H1 (cell line): ENCODE results near the gene RAP1B. TPM values are rescaled to one million over a fixed set of nuclear protein-coding genes. Genes with fewer than 3 reads are reported as not detected.
"Not testable (repeated sequence)": the region's sequence is repeated elsewhere in the genome, so short reads cannot be mapped to it uniquely, and the experiment has no call there.

Experiments used
- CTCF ChIA-PET: fragments of 300-600 bp; sonication (Branson Sonifier 250); formaldehyde crosslinking; loops from one replicate; lab custom pipeline; 2021; ENCODE audit not compliant: partially characterized antibody; lab: Charles Lee
- POLR2A ChIA-PET: fragments of 300-600 bp; sonication (Branson Sonifier 250); formaldehyde crosslinking; loops from one replicate; lab custom pipeline; 2021; ENCODE audit warnings: inconsistent platforms; ENCODE audit not compliant: partially characterized antibody; lab: Charles Lee
- DNase-seq, 2 experiments: peaks; one replicate each; pipeline versions ENCODE4 v3.0.0 to v3.0.0-alpha.2; 2010 to 2022; ENCODE audit warnings: low spot score in 2 of 2, low read depth in 1 of 2, mixed read lengths in 1 of 2
- FAIRE-seq: peaks from 2 replicates; lab custom pipeline; 2011; peaks lifted over from hg19 to GRCh38; lab: Jason Lieb, UNC
- H2AFZ ChIP-seq: 2 replicates; pipeline ENCODE4 v1.8.1; 2012; ENCODE audit warnings: low read length, inconsistent platforms
- H2AK5ac ChIP-seq: 2 replicates; pipeline ENCODE4 v1.6.1; 2013; ENCODE audit warnings: low read depth, low read length
- H2BK120ac ChIP-seq: replicated peaks from 2 replicates; pipeline ENCODE3; 2013; ENCODE audit warnings: low read depth, low read length, inconsistent platforms
- H2BK12ac ChIP-seq: 2 replicates; pipeline ENCODE4 v1.6.1; 2013; ENCODE audit warnings: low read depth, low read length
- H2BK15ac ChIP-seq: 2 replicates; pipeline ENCODE4 v1.6.1; 2013; ENCODE audit warnings: low read length
- H2BK20ac ChIP-seq: 2 replicates; pipeline ENCODE4 v1.6.1; 2013; ENCODE audit warnings: low read length
- H2BK5ac ChIP-seq: 2 replicates; pipeline ENCODE4 v1.6.1; 2013; ENCODE audit warnings: low read depth, low read length
- H3K14ac ChIP-seq: 2 replicates; pipeline ENCODE4 v1.6.1; 2013; ENCODE audit warnings: inconsistent platforms; ENCODE audit not compliant: insufficient read length
- H3K18ac ChIP-seq: 2 replicates; pipeline ENCODE4 v1.6.1; 2013; ENCODE audit warnings: low read length; ENCODE audit errors: extremely low read depth
- H3K23ac ChIP-seq: 2 replicates; pipeline ENCODE4 v1.6.1; 2013; ENCODE audit warnings: inconsistent platforms; ENCODE audit not compliant: insufficient read length
- H3K23me2 ChIP-seq: 2 replicates; pipeline ENCODE4 v1.6.1; 2013; ENCODE audit warnings: low read depth, low read length
- H3K27ac ChIP-seq: 2 replicates; pipeline ENCODE4 v1.6.1; 2011; ENCODE audit warnings: low read depth, low read length, inconsistent platforms
- H3K27me3 ChIP-seq, 4 experiments: replicated peaks in 1 of 4; 1 replicate in 1 of 4; 2 replicates in 3 of 4; pipeline versions ENCODE4 v1.6.1 to v1.8.1; 2011 to 2013; ENCODE audit warnings: low read length in 3 of 4, mild to moderate bottlenecking in 3 of 4, inconsistent platforms in 2 of 4, mixed read lengths in 2 of 4, moderate library complexity in 1 of 4; ENCODE audit not compliant: control insufficient read depth in 3 of 4, insufficient read depth in 3 of 4; ENCODE audit errors: extremely low read depth in 1 of 4
- H3K36me3 ChIP-seq, 4 experiments: 2 replicates each; pipeline versions ENCODE4 v1.6.1 to v1.8.1; 2011 to 2013; ENCODE audit warnings: mild to moderate bottlenecking in 4 of 4, low read length in 3 of 4, moderate library complexity in 2 of 4, control low read depth in 1 of 4, inconsistent platforms in 1 of 4; ENCODE audit not compliant: insufficient read depth in 4 of 4, control insufficient read depth in 2 of 4
- H3K4ac ChIP-seq: replicated peaks from 2 replicates; pipeline ENCODE3; 2013; ENCODE audit warnings: low read length, low read depth, mixed read lengths, inconsistent platforms; ENCODE audit not compliant: insufficient read length
- H3K4me1 ChIP-seq, 4 experiments: replicated peaks in 1 of 4; 1 replicate in 1 of 4; 2 replicates in 3 of 4; pipeline versions ENCODE4 v1.6.1 to v1.8.1; 2011 to 2013; ENCODE audit warnings: low read length in 3 of 4, inconsistent platforms in 2 of 4, mixed read lengths in 1 of 4; ENCODE audit not compliant: insufficient read depth in 4 of 4, control insufficient read depth in 3 of 4
- H3K4me2 ChIP-seq, 2 experiments: 2 replicates each; pipeline versions ENCODE4 v1.6.1 to v1.8.1; 2011 to 2013; ENCODE audit warnings: low read depth in 2 of 2, low read length in 2 of 2, control low read depth in 1 of 2, inconsistent platforms in 1 of 2, mild to moderate bottlenecking in 1 of 2; ENCODE audit not compliant: insufficient read depth in 1 of 2
- H3K4me3 ChIP-seq, 4 experiments: fragments of 200-600, 300-600 bp in 1 of 4; sonication (generic), shearing (Covaris generic), sonication (Bioruptor Twin) in 1 of 4; 2 replicates each; pipeline versions ENCODE4 v1.5.1 to v1.8.1; 2011 to 2016; ENCODE audit warnings: low read length in 4 of 4, low read depth in 3 of 4, control low read depth in 2 of 4, inconsistent platforms in 2 of 4, mild to moderate bottlenecking in 2 of 4, mixed read lengths in 1 of 4, moderate library complexity in 1 of 4; ENCODE audit not compliant: insufficient read depth in 2 of 4; ENCODE audit errors: extremely low read depth in 1 of 4
- H3K56ac ChIP-seq: replicated peaks from 2 replicates; pipeline ENCODE3; 2013; ENCODE audit warnings: low read depth, mild to moderate bottlenecking, mixed read lengths, low read length, inconsistent platforms; ENCODE audit not compliant: insufficient read length
- H3K79me1 ChIP-seq: 2 replicates; pipeline ENCODE4 v1.6.1; 2013; ENCODE audit warnings: low read depth, low read length, control low read depth
- H3K79me2 ChIP-seq, 2 experiments: 2 replicates each; pipeline versions ENCODE4 v1.6.1 to v1.8.1; 2012 to 2013; ENCODE audit warnings: low read length in 2 of 2, mild to moderate bottlenecking in 2 of 2, inconsistent platforms in 1 of 2; ENCODE audit not compliant: insufficient read depth in 2 of 2, control insufficient read depth in 1 of 2
- H3K9ac ChIP-seq, 4 experiments: replicated peaks in 1 of 4; 1 replicate in 1 of 4; 2 replicates in 3 of 4; pipeline versions ENCODE4 v1.6.1 to v1.8.1; 2011 to 2013; ENCODE audit warnings: low read depth in 3 of 4, low read length in 3 of 4, control low read depth in 2 of 4, mild to moderate bottlenecking in 2 of 4, moderate library complexity in 2 of 4, inconsistent platforms in 1 of 4; ENCODE audit errors: extremely low read depth in 1 of 4
- H3K9me3 ChIP-seq, 2 experiments: 2 replicates each; pipeline versions ENCODE4 v1.6.1 to v1.8.1; 2012 to 2013; ENCODE audit warnings: mild to moderate bottlenecking in 2 of 2, moderate library complexity in 2 of 2, control low read depth in 1 of 2, inconsistent platforms in 1 of 2, low read depth in 1 of 2, low read length in 1 of 2, mixed read lengths in 1 of 2; ENCODE audit not compliant: insufficient read depth in 2 of 2
- H4K20me1 ChIP-seq, 2 experiments: replicated peaks in 1 of 2; 2 replicates each; pipeline versions ENCODE3 to v1.8.1; 2011 to 2013; ENCODE audit warnings: inconsistent platforms in 2 of 2, low read length in 2 of 2, mild to moderate bottlenecking in 1 of 2; ENCODE audit not compliant: insufficient read depth in 2 of 2, control insufficient read depth in 1 of 2
- H4K5ac ChIP-seq: 2 replicates; pipeline ENCODE4 v1.6.1; 2013; ENCODE audit warnings: low read length, low read depth, mixed read lengths, inconsistent platforms; ENCODE audit not compliant: insufficient read length
- H4K8ac ChIP-seq: 2 replicates; pipeline ENCODE4 v1.8.0; 2013; ENCODE audit warnings: mild to moderate bottlenecking, moderate library complexity, low read length, inconsistent platforms; ENCODE audit not compliant: insufficient read depth; ENCODE audit errors: extremely low read depth
- H4K91ac ChIP-seq: replicated peaks from 2 replicates; pipeline ENCODE3; 2013; ENCODE audit warnings: low read length, mixed read lengths, inconsistent platforms; ENCODE audit not compliant: insufficient read length
- WGBS, 2 experiments: shearing (Covaris generic) in 1 of 2; methylation state at CpG; one replicate each; pipeline versions ENCODE4 v1.1.6 to v1.1.7; 2013 to 2015; ENCODE audit warnings: low lambda C conversion rate in 2 of 2, mixed read lengths in 2 of 2, inconsistent platforms in 1 of 2, low coverage in 1 of 2, missing lambda C conversion rate in 1 of 2; ENCODE audit not compliant: insufficient replicate concordance in 2 of 2, insufficient coverage in 1 of 2, insufficient read length in 1 of 2; ENCODE audit errors: extremely low coverage in 1 of 2, missing lambda C conversion rate in 1 of 2; 5-methylcytosine and 5-hydroxymethylcytosine counted together
- polyA plus RNA-seq, 7 experiments: library from polyadenylated mRNA; depleted of rRNA in 3 of 7; stranded (reverse) in 5 of 7; unstranded in 2 of 7; fragments of >200 nt in 5 of 7; fragments of 200-250 nt in 2 of 7; gene quantifications; 1 replicate in 5 of 7; 2 replicates in 1 of 7; 4 replicates in 1 of 7; pipeline versions ENCODE4 v1.2.1 to v1.2.3, GENCODE V29; 2011 to 2013; ENCODE audit warnings: missing spikeins in 2 of 7, mixed read lengths in 2 of 7
- total RNA-seq: library from RNA; stranded (reverse); fragmentation: NEBNext Ultra II Directional; extraction: Animal tissue kit (Norgen Biotek cat#: 25700); gene quantifications from 2 replicates; pipeline ENCODE4 v1.2.1, GENCODE V29; 2021
- TF ChIP-seq, protein P1 (sequence below): IDR thresholded peaks from 2 replicates; pipeline ENCODE4 v1.6.1; 2012; ENCODE audit warnings: low read length, inconsistent platforms
- TF ChIP-seq, protein P2 (sequence below), 3 experiments: IDR thresholded peaks; 1 replicate in 2 of 3; 2 replicates in 1 of 3; pipeline versions ENCODE4 v1.5.1 to v1.6.1; 2011; ENCODE audit warnings: low read length in 3 of 3, mild to moderate bottlenecking in 3 of 3, inconsistent platforms in 2 of 3, low read depth in 1 of 3, moderate library complexity in 1 of 3; ENCODE audit not compliant: insufficient read depth in 1 of 3; ENCODE audit errors: control extremely low read depth in 1 of 3

The RAP1B gene
- total and polyA plus RNA-seq, 2 of the 8 experiments (the other 6 are each of a cell fraction or from before 2014, with no cell fraction given), result 61.4 to 112 TPM

DNA sequence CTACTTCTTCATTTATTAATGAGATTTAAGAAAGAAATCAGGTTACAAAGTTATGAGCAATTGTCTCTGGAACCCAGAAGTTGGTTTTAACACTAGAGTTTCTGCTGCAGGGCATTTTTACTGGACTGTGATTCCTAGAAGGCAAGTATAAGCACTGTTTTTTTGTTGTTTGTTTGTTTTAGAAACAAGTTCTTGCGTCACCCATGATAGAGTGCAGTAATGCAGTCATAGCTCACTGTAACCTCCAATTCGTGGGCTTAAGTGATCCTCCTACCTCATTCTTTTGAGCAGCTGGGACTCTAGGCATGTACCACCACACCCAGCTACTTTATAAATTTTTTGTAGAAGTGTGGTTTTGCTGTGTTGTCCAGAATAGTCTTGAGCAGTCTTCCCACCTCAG, 25.6 kb downstream of the RAP1B start (continued):
- TF ChIP-seq, protein P1, sequence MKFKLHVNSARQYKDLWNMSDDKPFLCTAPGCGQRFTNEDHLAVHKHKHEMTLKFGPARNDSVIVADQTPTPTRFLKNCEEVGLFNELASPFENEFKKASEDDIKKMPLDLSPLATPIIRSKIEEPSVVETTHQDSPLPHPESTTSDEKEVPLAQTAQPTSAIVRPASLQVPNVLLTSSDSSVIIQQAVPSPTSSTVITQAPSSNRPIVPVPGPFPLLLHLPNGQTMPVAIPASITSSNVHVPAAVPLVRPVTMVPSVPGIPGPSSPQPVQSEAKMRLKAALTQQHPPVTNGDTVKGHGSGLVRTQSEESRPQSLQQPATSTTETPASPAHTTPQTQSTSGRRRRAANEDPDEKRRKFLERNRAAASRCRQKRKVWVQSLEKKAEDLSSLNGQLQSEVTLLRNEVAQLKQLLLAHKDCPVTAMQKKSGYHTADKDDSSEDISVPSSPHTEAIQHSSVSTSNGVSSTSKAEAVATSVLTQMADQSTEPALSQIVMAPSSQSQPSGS, result no peak
- TF ChIP-seq, protein P2, sequence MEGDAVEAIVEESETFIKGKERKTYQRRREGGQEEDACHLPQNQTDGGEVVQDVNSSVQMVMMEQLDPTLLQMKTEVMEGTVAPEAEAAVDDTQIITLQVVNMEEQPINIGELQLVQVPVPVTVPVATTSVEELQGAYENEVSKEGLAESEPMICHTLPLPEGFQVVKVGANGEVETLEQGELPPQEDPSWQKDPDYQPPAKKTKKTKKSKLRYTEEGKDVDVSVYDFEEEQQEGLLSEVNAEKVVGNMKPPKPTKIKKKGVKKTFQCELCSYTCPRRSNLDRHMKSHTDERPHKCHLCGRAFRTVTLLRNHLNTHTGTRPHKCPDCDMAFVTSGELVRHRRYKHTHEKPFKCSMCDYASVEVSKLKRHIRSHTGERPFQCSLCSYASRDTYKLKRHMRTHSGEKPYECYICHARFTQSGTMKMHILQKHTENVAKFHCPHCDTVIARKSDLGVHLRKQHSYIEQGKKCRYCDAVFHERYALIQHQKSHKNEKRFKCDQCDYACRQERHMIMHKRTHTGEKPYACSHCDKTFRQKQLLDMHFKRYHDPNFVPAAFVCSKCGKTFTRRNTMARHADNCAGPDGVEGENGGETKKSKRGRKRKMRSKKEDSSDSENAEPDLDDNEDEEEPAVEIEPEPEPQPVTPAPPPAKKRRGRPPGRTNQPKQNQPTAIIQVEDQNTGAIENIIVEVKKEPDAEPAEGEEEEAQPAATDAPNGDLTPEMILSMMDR (IDR thresholded peaks at IDR 0.05; ENCODE audit: control extremely low read depth in 1 of 3, insufficient read depth in 1 of 3, low read depth in 1 of 3, low read length in 3 of 3), result no peak

DNA sequence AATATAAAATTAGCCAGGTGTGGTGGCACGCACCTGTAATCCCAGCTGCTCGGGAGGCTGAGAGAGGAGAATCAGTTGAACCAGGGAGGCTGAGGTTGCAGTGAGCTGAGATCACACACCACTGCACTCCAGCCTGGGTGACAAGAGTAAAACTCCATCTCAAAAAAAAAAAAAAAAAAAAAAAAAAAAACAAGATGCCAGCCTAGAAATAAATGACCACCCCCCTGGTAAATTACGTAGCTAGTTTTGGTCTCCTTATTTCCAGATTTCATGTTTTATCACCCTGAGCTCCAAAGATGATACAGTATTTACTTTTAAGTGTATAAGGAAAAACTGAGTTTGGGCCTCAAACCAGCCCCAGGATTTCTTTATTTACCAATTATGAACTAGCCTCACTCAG, 26.7 kb downstream of the RAP1B start:
- H3K36me3 ChIP-seq, H3K9me3 ChIP-seq, H4K8ac ChIP-seq, H3K14ac ChIP-seq, H2BK20ac ChIP-seq, H3K23ac ChIP-seq, H4K91ac ChIP-seq, H2AK5ac ChIP-seq, H2BK120ac ChIP-seq, H3K27me3 ChIP-seq, H3K4me1 ChIP-seq, H2BK12ac ChIP-seq, POLR2A ChIA-PET, FAIRE-seq, H2BK15ac ChIP-seq, DNase-seq, H3K9ac ChIP-seq, H3K23me2 ChIP-seq, H3K27ac ChIP-seq, H3K56ac ChIP-seq, H3K4me3 ChIP-seq, H3K4ac ChIP-seq, H4K5ac ChIP-seq, H4K20me1 ChIP-seq, H3K79me1 ChIP-seq, H2BK5ac ChIP-seq, H2AFZ ChIP-seq, H3K4me2 ChIP-seq, H3K18ac ChIP-seq: not testable (repeated sequence)
- 100% methylated on average over 3 of the region's 3 CpGs; no CpG with 5 or more reads in 1 of the 2 experiments for WGBS, 2 experiments
- H3K79me2 ChIP-seq, result peaks cover 0 to 91% of the 10 kb centered on the region in 2 experiments; a peak in 2 of 4 replicates
- CTCF ChIA-PET, result interaction anchor here (0.5 kb wide), 1 partner anchor 206 kb away, joined by 3 read pairs; no protein-coding TSS in a partner anchor
